SHP77 treated with DMSO at 0.1 percent for 48 hours (cell line): ENCODE results near the gene IGSF9B.
"Not testable (repeated sequence)": the region's sequence is repeated elsewhere in the genome, so short reads cannot be mapped to it uniquely, and the experiment has no call there.

ENCODE experiments used
- DNase-seq: peaks from one replicate; lab custom pipeline; 2025; lab: John Stamatoyannopoulos, UW

The IGSF9B gene

GRCh38 chr11:133956650-133957633, at the start of gene IGSF9B:
Gene IGSF9B (minus strand): TSS chr11:133956968. CDS start chr11:133956754, 214 bp downstream.
- peak; percentile 80 for DNase-seq

GRCh38 chr11:134004496-134005172, 47.9 kb upstream of the IGSF9B start:
- DNase-seq, result no peak

GRCh38 chr11:134003792-134004495, 47.2 kb upstream of the IGSF9B start:
- no peak for DNase-seq

GRCh38 chr11:134002819-134003218, 46.1 kb upstream of the IGSF9B start:
- DNase-seq, result not testable (repeated sequence)

GRCh38 chr11:134002338-134002737, 45.6 kb upstream of the IGSF9B start:
- not testable (repeated sequence) for DNase-seq

- DNase-seq, result no peak
Measured at GRCh38 chr11:134001596-134001995, 44.8 kb upstream of the IGSF9B start.

GRCh38 chr11:134001088-134001487, 44.3 kb upstream of the IGSF9B start:
- DNase-seq, result no peak

- DNase-seq, result no peak
Measured at GRCh38 chr11:133999355-133999754, 42.6 kb upstream of the IGSF9B start.

- no peak for DNase-seq
Measured at GRCh38 chr11:133997554-133997953, 40.8 kb upstream of the IGSF9B start.

GRCh38 chr11:133996671-133997070, 39.9 kb upstream of the IGSF9B start:
- no peak for DNase-seq

- DNase-seq, result no peak
Measured at GRCh38 chr11:133995066-133995465, 38.3 kb upstream of the IGSF9B start.

GRCh38 chr11:133993921-133994320, 37.2 kb upstream of the IGSF9B start:
- DNase-seq, result no peak

GRCh38 chr11:133993107-133993506, 36.3 kb upstream of the IGSF9B start:
- no peak for DNase-seq

- DNase-seq, result no peak
Measured at GRCh38 chr11:133992121-133992520, 35.4 kb upstream of the IGSF9B start.

GRCh38 chr11:133991101-133991500, 34.3 kb upstream of the IGSF9B start:
- DNase-seq, result no peak

- DNase-seq, result no peak
Measured at GRCh38 chr11:133990501-133990900, 33.7 kb upstream of the IGSF9B start.

GRCh38 chr11:133988686-133989410, 32.1 kb upstream of the IGSF9B start:
- DNase-seq, result no peak

- DNase-seq, result no peak
Measured at GRCh38 chr11:133987171-133987570, 30.4 kb upstream of the IGSF9B start.

- no peak for DNase-seq
Measured at GRCh38 chr11:133985981-133986944, 29.5 kb upstream of the IGSF9B start.

- DNase-seq, result no peak
Measured at GRCh38 chr11:133984828-133985227, 28.1 kb upstream of the IGSF9B start.
